Sigmoid colon (tissue), 7 donors: ENCODE data around the gene FAM124B. TPM values are rescaled to one million over a fixed set of nuclear protein-coding genes. Genes with fewer than 3 reads are reported as not detected.

Source experiments
- DNase-seq: peaks from one replicate; pipeline ENCODE4 v3.0.0-alpha.2; 2019
- H3K27ac ChIP-seq, 4 donors: fragments of 200-600 bp; sonication (generic); one replicate each; pipeline ENCODE4 v1.5.1; 2016 to 2019; ENCODE audit warnings: mild to moderate bottlenecking in 1 of 4
- H3K27me3 ChIP-seq, 3 donors: fragments of 200-600 bp; sonication (generic); one replicate each; pipeline ENCODE4 v1.5.1; 2019; ENCODE audit warnings: mild to moderate bottlenecking in 1 of 3
- H3K36me3 ChIP-seq, 4 donors: fragments of 200-600 bp; sonication (generic); one replicate each; pipeline ENCODE4 v1.5.1; 2016 to 2019
- H3K4me1 ChIP-seq, 4 donors: fragments of 200-600 bp; sonication (generic); one replicate each; pipeline ENCODE4 v1.5.1; 2017 to 2019
- H3K4me3 ChIP-seq, 4 donors: fragments of 200-600 bp; sonication (generic); one replicate each; pipeline ENCODE4 v1.5.1; 2017 to 2019; ENCODE audit warnings: mild to moderate bottlenecking in 2 of 4, moderate library complexity in 1 of 4
- H3K9me3 ChIP-seq, 4 donors: fragments of 200-600 bp in 3 of 4; sonication (generic) in 3 of 4; one replicate each; pipeline versions ENCODE4 v1.5.1 to v1.6.1; 2013 to 2019
- EP300 ChIP-seq, 4 donors: sonication (generic); formaldehyde crosslinking; IDR thresholded peaks; one replicate each; pipeline ENCODE4 v1.6.1; 2017; ENCODE audit warnings: antibody characterized with exemption in 4 of 4
- POLR2A ChIP-seq, 2 donors: fragments of 450-650 bp; IDR thresholded peaks; one replicate each; pipeline ENCODE4 v1.6.1; 2016; ENCODE audit warnings: antibody characterized with exemption in 2 of 2, mild to moderate bottlenecking in 2 of 2, moderate library complexity in 2 of 2
- POLR2AphosphoS5 ChIP-seq, 4 donors: sonication (generic); formaldehyde crosslinking; IDR thresholded peaks; one replicate each; pipeline ENCODE4 v1.6.1; 2017; ENCODE audit warnings: antibody characterized with exemption in 4 of 4
- WGBS, 2 donors: extraction: QIAGEN DNeasy Blood & Tissue Kit; methylation state at CpG; one replicate each; pipeline ENCODE4 v1.1.7; 2013; 5-methylcytosine and 5-hydroxymethylcytosine counted together
- intact Hi-C: fragments of 100-400 bp; cut with DNase I; formaldehyde crosslinking; loops from one replicate; pipeline ENCODE4 v1.15.1; 2023
- polyA plus RNA-seq, 3 donors: library from polyadenylated mRNA; stranded (reverse); fragments of 200-250 nt; gene quantifications; one replicate each; pipeline ENCODE4 v1.2.3, GENCODE V29; 2013
- total RNA-seq, 4 donors: library from RNA; depleted of rRNA; stranded (reverse); fragments of >200 nt; gene quantifications; one replicate each; pipeline ENCODE4 v1.1.0, GENCODE V29; 2016
- TF ChIP-seq, protein P1 (sequence below), 4 experiments: fragments of 450-650 bp in 3 of 4; fragments of 200-600 bp in 1 of 4; IDR thresholded peaks; one replicate each; pipeline ENCODE4 v1.5.1; 2016 to 2019; ENCODE audit warnings: antibody characterized with exemption in 4 of 4, mild to moderate bottlenecking in 3 of 4, moderate library complexity in 2 of 4
- donor health status: healthy with polysubstance abuse.
- donor health status: Bipolar disorder and iron deficiency.
- donor health status: healthy.

The FAM124B gene
- total and polyA plus RNA-seq, 7 donors = 0.23 to 1.9 (median 0.81) TPM

DNA sequence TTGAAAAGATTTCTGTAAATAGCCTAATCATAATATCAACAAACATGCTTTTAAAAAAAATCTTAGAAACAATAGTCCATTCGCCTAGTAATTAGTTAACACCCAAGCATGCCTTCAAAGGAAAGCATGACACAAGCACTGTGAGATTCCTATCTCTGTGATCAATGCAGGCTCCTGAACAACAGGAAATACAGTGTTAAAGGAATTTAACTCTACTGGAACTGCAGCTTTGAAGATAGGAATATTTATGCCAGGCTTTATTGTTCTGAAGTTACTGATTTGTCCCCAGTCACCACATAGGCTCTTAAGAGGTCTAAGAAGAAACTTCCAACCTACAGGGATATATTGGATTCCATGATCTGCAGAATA is 15.4 kb upstream of the FAM124B start:
- Histone ChIP-seq H3K9me3 (no peaks in the 10 kb centered on the region), H3K36me3 (no peaks in the 10 kb centered on the region), H3K27me3 (no peaks in the 10 kb centered on the region), H3K4me3 (no peak overlapping the region), H3K4me1 (no peaks in the 10 kb centered on the region), H3K27ac (no peak overlapping the region)
- TF ChIP-seq, protein P1, sequence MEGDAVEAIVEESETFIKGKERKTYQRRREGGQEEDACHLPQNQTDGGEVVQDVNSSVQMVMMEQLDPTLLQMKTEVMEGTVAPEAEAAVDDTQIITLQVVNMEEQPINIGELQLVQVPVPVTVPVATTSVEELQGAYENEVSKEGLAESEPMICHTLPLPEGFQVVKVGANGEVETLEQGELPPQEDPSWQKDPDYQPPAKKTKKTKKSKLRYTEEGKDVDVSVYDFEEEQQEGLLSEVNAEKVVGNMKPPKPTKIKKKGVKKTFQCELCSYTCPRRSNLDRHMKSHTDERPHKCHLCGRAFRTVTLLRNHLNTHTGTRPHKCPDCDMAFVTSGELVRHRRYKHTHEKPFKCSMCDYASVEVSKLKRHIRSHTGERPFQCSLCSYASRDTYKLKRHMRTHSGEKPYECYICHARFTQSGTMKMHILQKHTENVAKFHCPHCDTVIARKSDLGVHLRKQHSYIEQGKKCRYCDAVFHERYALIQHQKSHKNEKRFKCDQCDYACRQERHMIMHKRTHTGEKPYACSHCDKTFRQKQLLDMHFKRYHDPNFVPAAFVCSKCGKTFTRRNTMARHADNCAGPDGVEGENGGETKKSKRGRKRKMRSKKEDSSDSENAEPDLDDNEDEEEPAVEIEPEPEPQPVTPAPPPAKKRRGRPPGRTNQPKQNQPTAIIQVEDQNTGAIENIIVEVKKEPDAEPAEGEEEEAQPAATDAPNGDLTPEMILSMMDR (IDR thresholded peaks at IDR 0.05) = no peak
- TF ChIP-seq EP300 (IDR thresholded peaks at IDR 0.05) (no peak), POLR2A (IDR thresholded peaks at IDR 0.05) (no peak), POLR2AphosphoS5 (IDR thresholded peaks at IDR 0.05) (no peak)
- WGBS, 2 donors = 73 to 79% methylated on average over 1 of the region's 1 CpG
- intact Hi-C loops = no loop called here
- no peak for DNase-seq

DNA sequence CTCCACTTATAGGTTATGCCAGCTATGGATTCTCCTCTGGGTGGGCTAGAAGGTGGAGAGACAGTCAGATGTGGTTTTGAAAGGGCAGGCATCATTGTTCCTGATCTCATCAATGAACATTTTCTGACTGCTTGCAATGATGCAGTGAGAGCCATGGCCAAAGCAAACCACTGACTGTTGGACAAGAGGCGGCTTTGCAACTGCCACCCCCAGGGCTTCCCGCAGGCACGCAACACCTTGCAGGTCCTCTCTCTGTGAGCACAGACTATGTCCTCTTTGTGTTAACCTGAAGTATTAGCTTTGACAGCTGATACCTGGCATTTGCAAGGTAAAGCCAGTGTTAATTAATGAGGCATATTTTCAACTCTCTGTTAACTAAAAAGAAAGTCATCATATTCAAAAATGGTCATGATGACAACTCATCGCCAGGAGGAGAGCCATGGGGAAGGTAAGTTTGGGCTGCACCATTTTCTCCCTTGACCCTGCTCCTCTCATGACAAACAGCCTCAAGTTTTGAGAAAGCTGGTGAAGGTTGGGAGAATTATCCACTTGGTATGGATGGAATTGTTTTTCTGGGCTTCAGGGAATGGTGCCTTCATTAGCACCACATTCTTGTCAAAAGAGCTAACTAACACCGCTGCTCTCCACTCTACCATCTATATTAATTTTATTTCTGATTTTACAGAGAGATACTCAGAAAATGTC is 14.9 kb upstream of the FAM124B start:
- Histone ChIP-seq H3K4me3 (no peak overlapping the region), H3K27ac (no peak overlapping the region), H3K4me1 (no peaks in the 10 kb centered on the region), H3K27me3 (no peaks in the 10 kb centered on the region), H3K36me3 (no peaks in the 10 kb centered on the region), H3K9me3 (no peaks in the 10 kb centered on the region)
- no peak for DNase-seq
- TF ChIP-seq POLR2AphosphoS5 (IDR thresholded peaks at IDR 0.05) (no peak), EP300 (IDR thresholded peaks at IDR 0.05) (no peak), POLR2A (IDR thresholded peaks at IDR 0.05) (no peak)
- TF ChIP-seq, protein P1 (IDR thresholded peaks at IDR 0.05) = no peak
- intact Hi-C loops = no loop called here
- WGBS, 2 donors = 94 to 96% methylated on average over 5 of the region's 5 CpGs

DNA sequence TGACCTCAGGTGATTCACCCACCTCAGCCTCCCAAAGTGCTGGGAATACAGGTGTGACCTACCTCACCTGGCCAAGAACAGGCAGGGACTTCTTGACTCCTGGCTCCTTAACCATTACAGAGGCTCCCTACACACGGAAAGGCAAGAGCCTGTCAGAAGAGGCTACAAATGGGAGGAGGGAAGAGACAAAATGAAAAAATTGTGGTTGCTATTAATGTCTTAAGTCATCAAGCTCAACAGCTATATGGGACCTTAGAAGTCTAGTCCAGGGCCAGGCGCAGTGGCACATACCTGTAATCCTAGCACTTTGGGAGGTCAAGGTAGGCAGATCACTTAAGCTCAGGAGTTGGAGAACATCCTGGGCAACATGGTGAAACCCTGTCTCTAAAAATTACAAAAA is 11.5 kb upstream of the FAM124B start:
- Histone ChIP-seq H3K9me3 (no peaks in the 10 kb centered on the region), H3K27ac (no peak overlapping the region), H3K4me1 (no peaks in the 10 kb centered on the region), H3K27me3 (no peaks in the 10 kb centered on the region), H3K4me3 (no peak overlapping the region), H3K36me3 (no peaks in the 10 kb centered on the region)
- TF ChIP-seq POLR2A (IDR thresholded peaks at IDR 0.05) = no peak
- no peak for TF ChIP-seq POLR2AphosphoS5 (IDR thresholded peaks at IDR 0.05)
- TF ChIP-seq, protein P1 (IDR thresholded peaks at IDR 0.05) = no peak
- TF ChIP-seq EP300 (IDR thresholded peaks at IDR 0.05) = no peak
- intact Hi-C loops = no loop called here
- DNase-seq = no peak
- WGBS, 2 donors = 93 to 95% methylated on average over 2 of the region's 2 CpGs

DNA sequence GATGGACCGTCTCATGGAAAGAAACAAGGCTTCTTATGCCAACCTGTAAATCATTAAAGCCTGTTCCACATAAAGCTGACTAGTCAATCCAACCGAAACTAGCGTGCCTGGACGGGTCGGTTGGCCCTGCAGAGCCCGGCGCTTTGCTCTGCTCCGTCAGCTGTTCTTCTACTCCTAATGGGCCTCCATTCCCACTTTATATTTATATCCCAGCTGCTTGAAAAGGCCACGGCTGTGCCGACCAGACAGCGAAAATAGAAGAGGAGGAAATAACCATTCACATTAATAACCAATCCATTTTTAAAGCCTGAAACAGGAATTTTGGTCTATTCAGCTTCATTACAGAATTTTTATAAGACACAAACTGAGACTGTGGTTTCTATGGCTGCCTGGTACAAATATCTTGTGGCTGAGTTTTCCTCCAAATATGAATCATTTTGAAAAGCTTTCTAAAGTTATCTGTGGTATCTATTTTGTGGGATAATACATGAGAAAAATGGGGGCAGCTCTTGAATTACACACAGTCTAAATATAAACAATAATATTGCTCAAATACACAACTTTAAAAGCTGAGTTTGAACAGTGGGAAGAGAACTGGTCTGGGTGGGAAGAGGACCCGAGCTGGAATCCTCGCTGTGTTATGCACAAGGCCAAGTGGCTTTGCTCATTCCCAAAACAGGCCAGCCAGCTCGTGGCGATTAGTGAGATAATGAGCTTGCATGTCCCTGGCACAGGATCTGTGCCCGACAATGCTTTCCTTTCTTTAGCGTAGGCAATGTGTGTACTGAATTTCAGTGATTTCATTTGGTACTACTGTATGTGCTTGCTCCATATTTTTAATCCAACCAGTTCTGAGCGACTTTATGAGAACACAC is 10.5 kb upstream of the FAM124B start:
- no peak overlapping the region for H3K4me3 ChIP-seq
- intact Hi-C loops = no loop called here
- no peaks in the 10 kb centered on the region for H3K4me1 ChIP-seq
- H3K36me3 ChIP-seq = no peaks in the 10 kb centered on the region
- no peak for DNase-seq
- H3K9me3 ChIP-seq = no peaks in the 10 kb centered on the region
- H3K27me3 ChIP-seq = no peaks in the 10 kb centered on the region
- WGBS, 2 donors = 60 to 72% methylated on average over 18 of the region's 18 CpGs
- TF ChIP-seq POLR2AphosphoS5 (IDR thresholded peaks at IDR 0.05) (no peak), POLR2A (IDR thresholded peaks at IDR 0.05) (no peak), EP300 (IDR thresholded peaks at IDR 0.05) (no peak)
- TF ChIP-seq, protein P1 (IDR thresholded peaks at IDR 0.05) = no peak
- no peak overlapping the region for H3K27ac ChIP-seq
